ENCODE measurements around the gene C14orf132.

C14orf132 gene

DNA sequence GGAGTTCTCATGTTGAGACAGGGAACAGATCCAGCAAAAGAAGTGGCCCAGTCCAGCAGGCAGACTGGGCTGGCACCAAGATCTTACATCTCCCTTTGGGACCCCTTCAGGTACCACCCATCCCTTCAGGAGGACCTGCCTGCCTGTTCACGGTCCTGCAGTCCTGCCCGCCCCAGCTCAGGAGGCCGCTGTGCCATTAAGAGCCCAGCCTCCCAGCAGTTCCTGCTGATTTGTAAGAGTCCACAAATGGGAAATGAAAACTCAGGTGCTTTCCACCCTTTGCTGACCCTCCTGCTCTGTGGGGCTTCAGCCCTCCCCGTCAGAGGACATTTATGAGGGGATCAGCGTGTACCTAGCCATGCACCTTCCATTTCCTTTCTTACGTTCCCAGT, 39.5 kb downstream of the C14orf132 start:
- no peak for TF ChIP-seq POLR2A (IDR thresholded peaks at IDR 0.05; ENCODE audit: low read depth, low read length)
- FAIRE-seq (no peak), DNase-seq (ENCODE audit: insufficient read length, low spot score) (no peak)

DNA sequence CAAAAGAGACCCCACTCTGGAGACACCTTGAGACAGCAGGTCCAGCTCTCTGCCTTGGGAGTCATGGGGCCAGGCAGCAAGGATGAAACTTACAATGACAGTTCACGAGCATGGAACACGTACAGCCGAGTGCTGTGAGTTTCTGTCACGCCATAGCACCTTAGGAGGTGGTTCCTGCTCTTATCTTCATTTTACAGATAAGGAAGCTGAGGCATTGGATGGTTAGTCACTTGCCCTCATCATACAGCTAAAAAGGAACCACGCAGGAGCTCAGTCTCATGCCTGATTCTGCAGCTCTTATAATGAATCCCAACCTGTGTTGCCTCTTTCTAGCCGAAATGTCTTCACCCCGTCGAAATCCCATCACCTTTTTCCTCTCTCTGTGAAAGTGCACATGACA, 39.9 kb downstream of the C14orf132 start:
- DNase-seq (ENCODE audit: insufficient read length, low spot score), result no peak
- TF ChIP-seq POLR2A (IDR thresholded peaks at IDR 0.05; ENCODE audit: low read depth, low read length), result no peak
- no peak for FAIRE-seq

DNA sequence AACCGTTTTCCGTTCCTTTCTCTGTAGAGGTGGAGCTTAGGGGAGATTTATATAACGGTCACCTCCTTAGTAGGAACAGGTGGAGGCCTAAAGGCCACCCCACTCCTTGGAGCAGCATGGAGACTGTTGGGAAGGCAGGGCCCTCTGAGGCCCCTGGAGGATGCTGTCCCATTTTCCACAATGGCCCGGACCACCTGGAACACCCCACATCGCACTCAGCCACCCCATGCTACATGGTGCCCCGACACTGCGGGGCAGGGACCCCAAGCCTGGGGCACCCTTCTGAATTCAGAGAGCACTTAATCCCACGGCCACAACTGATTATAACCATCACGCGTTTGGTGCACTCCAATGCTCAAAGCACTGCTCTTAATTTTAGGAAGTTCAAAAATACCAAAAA, 41.4 kb downstream of the C14orf132 start:
- TF ChIP-seq POLR2A (IDR thresholded peaks at IDR 0.05; ENCODE audit: low read depth, low read length), result no peak
- FAIRE-seq (no peak), DNase-seq (ENCODE audit: insufficient read length, low spot score) (no peak)

DNA sequence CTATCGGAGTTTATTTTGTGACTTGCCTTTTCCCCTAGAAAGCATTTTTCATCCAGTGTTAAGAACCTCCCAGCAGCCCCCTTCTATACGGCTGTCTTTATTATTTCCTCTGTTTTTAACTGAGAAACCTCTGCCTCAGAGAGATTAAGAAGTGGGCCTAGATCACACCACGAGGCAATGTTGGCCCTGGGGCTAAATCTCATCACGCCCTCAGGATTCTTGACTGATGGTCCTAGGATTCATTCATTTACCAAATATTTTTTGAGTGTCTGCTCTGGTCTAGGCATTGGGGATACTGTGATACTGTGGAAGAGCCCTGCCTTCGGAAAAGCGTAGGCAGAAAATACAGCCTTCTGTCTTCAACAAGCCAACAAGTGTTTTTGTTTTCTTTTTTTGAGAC, 42.1 kb downstream of the C14orf132 start:
- TF ChIP-seq POLR2A (IDR thresholded peaks at IDR 0.05; ENCODE audit: low read depth, low read length), result no peak
- DNase-seq (ENCODE audit: insufficient read length, low spot score) (no peak), FAIRE-seq (no peak)

DNA sequence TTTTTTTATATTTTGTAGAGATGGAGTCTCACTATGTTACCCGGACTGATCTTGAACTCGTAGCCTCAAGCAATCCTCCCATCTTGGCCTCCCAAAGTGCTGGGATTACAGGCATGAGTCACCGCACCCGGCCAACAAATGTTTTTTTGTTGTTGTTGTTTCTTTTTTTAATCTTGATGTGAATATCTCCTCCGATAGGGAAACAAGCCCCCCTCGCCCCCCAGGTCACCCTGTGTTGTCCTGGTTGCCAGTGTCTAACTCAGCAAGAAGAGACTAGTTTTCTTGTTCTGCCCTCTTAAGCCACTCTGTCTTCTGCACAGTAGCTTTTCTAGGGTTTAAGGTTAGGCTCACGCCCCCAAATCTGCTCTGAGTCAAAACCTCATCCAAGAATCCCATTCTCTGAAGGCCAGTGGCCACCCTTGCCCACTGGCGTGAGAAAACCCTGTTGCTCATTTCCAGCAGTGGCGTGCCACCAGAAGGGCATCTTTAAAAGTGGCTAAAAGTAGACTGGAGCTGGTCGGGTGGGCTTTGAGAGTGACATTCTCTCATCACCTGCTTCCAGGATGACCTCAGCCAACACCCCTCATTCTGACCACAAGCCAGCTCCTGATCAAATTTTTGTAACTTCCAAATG, 42.7 kb downstream of the C14orf132 start:
- no peak for TF ChIP-seq POLR2A (IDR thresholded peaks at IDR 0.05; ENCODE audit: low read depth, low read length)
- no peak for FAIRE-seq
- DNase-seq (ENCODE audit: insufficient read length, low spot score), result no peak

- no peak for DNase-seq (ENCODE audit: insufficient read length, low spot score)
- FAIRE-seq, result no peak
- no peak for TF ChIP-seq POLR2A (IDR thresholded peaks at IDR 0.05; ENCODE audit: low read depth, low read length)
Observed at GRCh38 chr14:96082420-96083300, 43.5 kb downstream of the C14orf132 start.

DNA sequence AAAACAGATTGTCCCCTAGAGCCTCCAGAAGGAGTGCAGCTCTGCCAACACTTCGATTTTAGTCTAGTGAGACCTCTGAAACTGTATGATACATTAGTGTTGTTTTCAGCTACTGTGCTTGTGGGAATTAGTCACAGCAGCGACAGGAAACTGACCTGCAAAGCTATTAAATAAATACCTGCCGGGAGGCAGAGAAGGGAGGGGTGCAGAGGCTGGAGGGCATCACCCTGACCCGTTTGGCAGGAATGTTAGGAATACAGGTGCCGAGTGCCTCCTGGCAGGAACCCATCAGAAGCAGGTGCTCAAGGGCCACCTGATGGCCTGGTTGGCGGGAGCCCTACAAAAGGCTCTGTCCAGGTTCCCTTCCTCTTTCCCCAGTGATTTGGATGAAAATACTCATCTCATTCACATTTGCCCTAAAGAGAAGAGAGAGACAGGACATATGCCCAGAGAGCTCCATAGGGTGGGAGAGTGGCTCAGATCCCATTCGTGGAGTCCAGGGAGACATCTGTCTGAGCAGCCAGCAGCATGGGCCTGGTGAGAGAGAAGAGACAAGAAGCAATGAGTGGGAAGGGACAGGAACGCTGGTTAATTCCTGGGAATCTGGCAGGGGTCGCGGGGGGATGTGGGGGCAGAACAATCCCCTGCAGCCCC, 44.6 kb downstream of the C14orf132 start:
- DNase-seq (ENCODE audit: insufficient read length, low spot score), result no peak
- no peak for TF ChIP-seq POLR2A (IDR thresholded peaks at IDR 0.05; ENCODE audit: low read depth, low read length)
- FAIRE-seq, result peak; percentile 50

- DNase-seq (ENCODE audit: insufficient read length, low spot score) (no peak), FAIRE-seq (no peak)
- no peak for TF ChIP-seq POLR2A (IDR thresholded peaks at IDR 0.05; ENCODE audit: low read depth, low read length)
Observed at GRCh38 chr14:96084796-96085195, 45.6 kb downstream of the C14orf132 start.

DNA sequence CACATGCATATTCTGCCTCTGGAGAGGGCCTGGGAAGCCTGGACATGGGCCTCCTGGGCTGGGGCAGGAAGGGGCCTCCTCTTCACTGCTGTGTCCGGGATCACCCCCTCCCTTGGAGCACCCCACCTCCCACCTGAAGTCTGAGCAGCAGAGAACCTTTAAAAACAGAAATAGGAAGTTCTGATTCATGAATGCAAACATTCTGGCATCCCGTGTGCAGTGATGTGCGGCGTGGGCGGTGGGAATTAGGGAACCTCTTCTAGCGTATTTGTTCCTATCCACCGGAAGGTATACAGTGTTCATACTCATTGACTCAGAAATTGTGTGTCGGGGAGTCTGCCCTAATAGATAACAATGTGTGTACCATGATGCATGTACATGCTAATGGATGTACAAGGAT, 46.2 kb downstream of the C14orf132 start:
- no peak for TF ChIP-seq POLR2A (IDR thresholded peaks at IDR 0.05; ENCODE audit: low read depth, low read length)
- DNase-seq (ENCODE audit: insufficient read length, low spot score) (no peak), FAIRE-seq (no peak)

- TF ChIP-seq POLR2A (IDR thresholded peaks at IDR 0.05; ENCODE audit: low read depth, low read length), result no peak
- DNase-seq (ENCODE audit: insufficient read length, low spot score), result peak; percentile 70
- peak; percentile 93 for FAIRE-seq
Observed at GRCh38 chr14:96086032-96086431, 46.9 kb downstream of the C14orf132 start.

DNA sequence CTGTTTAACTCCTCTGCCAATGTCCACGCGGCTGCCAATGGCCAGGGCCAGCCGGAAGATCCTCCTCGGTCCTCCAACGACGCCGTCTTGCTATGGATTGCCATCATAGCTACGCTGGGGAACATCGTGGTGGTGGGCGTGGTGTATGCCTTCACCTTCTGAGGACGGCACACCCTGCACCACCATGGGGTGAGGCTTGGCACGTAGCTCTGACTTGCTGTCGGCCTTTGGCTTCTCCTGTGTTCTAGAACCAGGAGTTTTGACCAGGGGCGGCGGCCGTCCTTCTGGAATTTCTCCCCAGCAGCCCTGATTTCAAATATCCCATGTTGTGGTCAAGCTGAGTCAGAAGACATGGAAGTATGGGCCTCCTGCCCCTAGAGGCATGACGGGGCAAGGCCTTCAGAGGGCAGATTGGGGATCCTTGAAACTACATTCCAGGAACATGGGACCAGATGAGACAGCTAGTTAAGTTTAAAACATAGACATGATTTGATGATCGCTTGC, 47.5 kb downstream of the C14orf132 start:
- DNase-seq (ENCODE audit: insufficient read length, low spot score) (no peak), FAIRE-seq (no peak)
- no peak for TF ChIP-seq POLR2A (IDR thresholded peaks at IDR 0.05; ENCODE audit: low read depth, low read length)

DNA sequence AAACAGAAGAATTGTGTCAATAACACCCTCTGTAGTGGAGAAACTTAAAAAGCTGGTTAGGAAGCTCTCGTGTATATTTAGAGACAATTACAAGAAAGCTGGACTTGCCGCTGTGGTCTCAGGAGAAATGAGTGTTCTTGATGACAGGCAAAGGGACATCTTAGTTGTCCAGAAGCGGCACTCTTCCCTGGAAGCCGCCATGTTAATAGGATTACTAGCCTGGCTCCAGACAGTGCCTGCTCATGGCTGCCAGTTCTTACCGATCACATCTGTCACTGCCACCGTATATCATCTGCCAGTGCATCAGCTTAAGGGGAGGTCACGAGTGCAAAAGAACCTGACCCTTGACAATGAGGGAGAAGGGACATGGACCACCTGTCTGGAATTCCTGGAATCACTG, 48.9 kb downstream of the C14orf132 start:
- no peak for TF ChIP-seq POLR2A (IDR thresholded peaks at IDR 0.05; ENCODE audit: low read depth, low read length)
- no peak for DNase-seq (ENCODE audit: insufficient read length, low spot score)
- no peak for FAIRE-seq

- no peak for DNase-seq (ENCODE audit: insufficient read length, low spot score)
- TF ChIP-seq POLR2A (IDR thresholded peaks at IDR 0.05; ENCODE audit: low read depth, low read length), result no peak
- FAIRE-seq, result no peak
Observed at GRCh38 chr14:96088481-96088880, 49.3 kb downstream of the C14orf132 start.

GRCh38 chr14:96088911-96089310, 49.7 kb downstream of the C14orf132 start:
- DNase-seq (ENCODE audit: insufficient read length, low spot score) (no peak), FAIRE-seq (no peak)
- TF ChIP-seq POLR2A (IDR thresholded peaks at IDR 0.05; ENCODE audit: low read depth, low read length), result no peak

Measured in H54 (cell line).